H1 (cell line): ENCODE measurements around the gene SGSH. TPM values are rescaled to one million over a fixed set of nuclear protein-coding genes. Genes with fewer than 3 reads are reported as not detected.

Source experiments
- CTCF ChIA-PET: fragments of 300-600 bp; sonication (Branson Sonifier 250); formaldehyde crosslinking; loops from one replicate; lab custom pipeline; 2021; ENCODE audit not compliant: partially characterized antibody; lab: Charles Lee
- POLR2A ChIA-PET: fragments of 300-600 bp; sonication (Branson Sonifier 250); formaldehyde crosslinking; loops from one replicate; lab custom pipeline; 2021; ENCODE audit warnings: inconsistent platforms; ENCODE audit not compliant: partially characterized antibody; lab: Charles Lee
- DNase-seq, 2 experiments: peaks; one replicate each; pipeline versions ENCODE4 v3.0.0 to v3.0.0-alpha.2; 2010 to 2022; ENCODE audit warnings: low spot score in 2 of 2, low read depth in 1 of 2, mixed read lengths in 1 of 2
- FAIRE-seq: peaks from 2 replicates; lab custom pipeline; 2011; peaks lifted over from hg19 to GRCh38; lab: Jason Lieb, UNC
- H2AFZ ChIP-seq: 2 replicates; pipeline ENCODE4 v1.8.1; 2012; ENCODE audit warnings: low read length, inconsistent platforms
- H2AK5ac ChIP-seq: 2 replicates; pipeline ENCODE4 v1.6.1; 2013; ENCODE audit warnings: low read depth, low read length
- H2BK120ac ChIP-seq: replicated peaks from 2 replicates; pipeline ENCODE3; 2013; ENCODE audit warnings: low read depth, low read length, inconsistent platforms
- H2BK12ac ChIP-seq: 2 replicates; pipeline ENCODE4 v1.6.1; 2013; ENCODE audit warnings: low read depth, low read length
- H2BK15ac ChIP-seq: 2 replicates; pipeline ENCODE4 v1.6.1; 2013; ENCODE audit warnings: low read length
- H2BK20ac ChIP-seq: 2 replicates; pipeline ENCODE4 v1.6.1; 2013; ENCODE audit warnings: low read length
- H2BK5ac ChIP-seq: 2 replicates; pipeline ENCODE4 v1.6.1; 2013; ENCODE audit warnings: low read depth, low read length
- H3K14ac ChIP-seq: 2 replicates; pipeline ENCODE4 v1.6.1; 2013; ENCODE audit warnings: inconsistent platforms; ENCODE audit not compliant: insufficient read length
- H3K18ac ChIP-seq: 2 replicates; pipeline ENCODE4 v1.6.1; 2013; ENCODE audit warnings: low read length; ENCODE audit errors: extremely low read depth
- H3K23ac ChIP-seq: 2 replicates; pipeline ENCODE4 v1.6.1; 2013; ENCODE audit warnings: inconsistent platforms; ENCODE audit not compliant: insufficient read length
- H3K23me2 ChIP-seq: 2 replicates; pipeline ENCODE4 v1.6.1; 2013; ENCODE audit warnings: low read depth, low read length
- H3K27ac ChIP-seq: 2 replicates; pipeline ENCODE4 v1.6.1; 2011; ENCODE audit warnings: low read depth, low read length, inconsistent platforms
- H3K27me3 ChIP-seq, 4 experiments: replicated peaks in 1 of 4; 1 replicate in 1 of 4; 2 replicates in 3 of 4; pipeline versions ENCODE4 v1.6.1 to v1.8.1; 2011 to 2013; ENCODE audit warnings: low read length in 3 of 4, mild to moderate bottlenecking in 3 of 4, inconsistent platforms in 2 of 4, mixed read lengths in 2 of 4, moderate library complexity in 1 of 4; ENCODE audit not compliant: control insufficient read depth in 3 of 4, insufficient read depth in 3 of 4; ENCODE audit errors: extremely low read depth in 1 of 4
- H3K36me3 ChIP-seq, 4 experiments: 2 replicates each; pipeline versions ENCODE4 v1.6.1 to v1.8.1; 2011 to 2013; ENCODE audit warnings: mild to moderate bottlenecking in 4 of 4, low read length in 3 of 4, moderate library complexity in 2 of 4, control low read depth in 1 of 4, inconsistent platforms in 1 of 4; ENCODE audit not compliant: insufficient read depth in 4 of 4, control insufficient read depth in 2 of 4
- H3K4ac ChIP-seq: replicated peaks from 2 replicates; pipeline ENCODE3; 2013; ENCODE audit warnings: low read length, low read depth, mixed read lengths, inconsistent platforms; ENCODE audit not compliant: insufficient read length
- H3K4me1 ChIP-seq, 4 experiments: replicated peaks in 1 of 4; 1 replicate in 1 of 4; 2 replicates in 3 of 4; pipeline versions ENCODE4 v1.6.1 to v1.8.1; 2011 to 2013; ENCODE audit warnings: low read length in 3 of 4, inconsistent platforms in 2 of 4, mixed read lengths in 1 of 4; ENCODE audit not compliant: insufficient read depth in 4 of 4, control insufficient read depth in 3 of 4
- H3K4me2 ChIP-seq, 2 experiments: 2 replicates each; pipeline versions ENCODE4 v1.6.1 to v1.8.1; 2011 to 2013; ENCODE audit warnings: low read depth in 2 of 2, low read length in 2 of 2, control low read depth in 1 of 2, inconsistent platforms in 1 of 2, mild to moderate bottlenecking in 1 of 2; ENCODE audit not compliant: insufficient read depth in 1 of 2
- H3K4me3 ChIP-seq, 4 experiments: fragments of 200-600, 300-600 bp in 1 of 4; sonication (generic), shearing (Covaris generic), sonication (Bioruptor Twin) in 1 of 4; 2 replicates each; pipeline versions ENCODE4 v1.5.1 to v1.8.1; 2011 to 2016; ENCODE audit warnings: low read length in 4 of 4, low read depth in 3 of 4, control low read depth in 2 of 4, inconsistent platforms in 2 of 4, mild to moderate bottlenecking in 2 of 4, mixed read lengths in 1 of 4, moderate library complexity in 1 of 4; ENCODE audit not compliant: insufficient read depth in 2 of 4; ENCODE audit errors: extremely low read depth in 1 of 4
- H3K56ac ChIP-seq: replicated peaks from 2 replicates; pipeline ENCODE3; 2013; ENCODE audit warnings: low read depth, mild to moderate bottlenecking, mixed read lengths, low read length, inconsistent platforms; ENCODE audit not compliant: insufficient read length
- H3K79me1 ChIP-seq: 2 replicates; pipeline ENCODE4 v1.6.1; 2013; ENCODE audit warnings: low read depth, low read length, control low read depth
- H3K79me2 ChIP-seq, 2 experiments: 2 replicates each; pipeline versions ENCODE4 v1.6.1 to v1.8.1; 2012 to 2013; ENCODE audit warnings: low read length in 2 of 2, mild to moderate bottlenecking in 2 of 2, inconsistent platforms in 1 of 2; ENCODE audit not compliant: insufficient read depth in 2 of 2, control insufficient read depth in 1 of 2
- H3K9ac ChIP-seq, 4 experiments: replicated peaks in 1 of 4; 1 replicate in 1 of 4; 2 replicates in 3 of 4; pipeline versions ENCODE4 v1.6.1 to v1.8.1; 2011 to 2013; ENCODE audit warnings: low read depth in 3 of 4, low read length in 3 of 4, control low read depth in 2 of 4, mild to moderate bottlenecking in 2 of 4, moderate library complexity in 2 of 4, inconsistent platforms in 1 of 4; ENCODE audit errors: extremely low read depth in 1 of 4
- H3K9me3 ChIP-seq, 2 experiments: 2 replicates each; pipeline versions ENCODE4 v1.6.1 to v1.8.1; 2012 to 2013; ENCODE audit warnings: mild to moderate bottlenecking in 2 of 2, moderate library complexity in 2 of 2, control low read depth in 1 of 2, inconsistent platforms in 1 of 2, low read depth in 1 of 2, low read length in 1 of 2, mixed read lengths in 1 of 2; ENCODE audit not compliant: insufficient read depth in 2 of 2
- H4K20me1 ChIP-seq, 2 experiments: replicated peaks in 1 of 2; 2 replicates each; pipeline versions ENCODE3 to v1.8.1; 2011 to 2013; ENCODE audit warnings: inconsistent platforms in 2 of 2, low read length in 2 of 2, mild to moderate bottlenecking in 1 of 2; ENCODE audit not compliant: insufficient read depth in 2 of 2, control insufficient read depth in 1 of 2
- H4K5ac ChIP-seq: 2 replicates; pipeline ENCODE4 v1.6.1; 2013; ENCODE audit warnings: low read length, low read depth, mixed read lengths, inconsistent platforms; ENCODE audit not compliant: insufficient read length
- H4K8ac ChIP-seq: 2 replicates; pipeline ENCODE4 v1.8.0; 2013; ENCODE audit warnings: mild to moderate bottlenecking, moderate library complexity, low read length, inconsistent platforms; ENCODE audit not compliant: insufficient read depth; ENCODE audit errors: extremely low read depth
- H4K91ac ChIP-seq: replicated peaks from 2 replicates; pipeline ENCODE3; 2013; ENCODE audit warnings: low read length, mixed read lengths, inconsistent platforms; ENCODE audit not compliant: insufficient read length
- KDM4A ChIP-seq: IDR thresholded peaks from one replicate; pipeline ENCODE4 v1.7.1; 2012; ENCODE audit warnings: low read depth, mild to moderate bottlenecking, moderate library complexity, low read length, inconsistent platforms; ENCODE audit not compliant: severe bottlenecking
- RAD21 ChIP-seq, 2 experiments: IDR thresholded peaks in 1 of 2; conservative IDR thresholded peaks in 1 of 2; 2 replicates each; pipeline ENCODE4 v1.6.1; 2011; ENCODE audit warnings: low read depth in 2 of 2, low read length in 2 of 2, improper control_type of control experiment in 1 of 2, inconsistent platforms in 1 of 2, mild to moderate bottlenecking in 1 of 2, moderate library complexity in 1 of 2
- RXRA ChIP-seq: IDR thresholded peaks from 2 replicates; pipeline ENCODE4 v1.6.1; 2011; ENCODE audit warnings: low read depth, mild to moderate bottlenecking, low read length, moderate library complexity; ENCODE audit not compliant: insufficient read depth
- WGBS, 2 experiments: shearing (Covaris generic) in 1 of 2; methylation state at CpG; one replicate each; pipeline versions ENCODE4 v1.1.6 to v1.1.7; 2013 to 2015; ENCODE audit warnings: low lambda C conversion rate in 2 of 2, mixed read lengths in 2 of 2, inconsistent platforms in 1 of 2, low coverage in 1 of 2, missing lambda C conversion rate in 1 of 2; ENCODE audit not compliant: insufficient replicate concordance in 2 of 2, insufficient coverage in 1 of 2, insufficient read length in 1 of 2; ENCODE audit errors: extremely low coverage in 1 of 2, missing lambda C conversion rate in 1 of 2; 5-methylcytosine and 5-hydroxymethylcytosine counted together
- polyA plus RNA-seq, 7 experiments: library from polyadenylated mRNA; depleted of rRNA in 3 of 7; stranded (reverse) in 5 of 7; unstranded in 2 of 7; fragments of >200 nt in 5 of 7; fragments of 200-250 nt in 2 of 7; gene quantifications; 1 replicate in 5 of 7; 2 replicates in 1 of 7; 4 replicates in 1 of 7; pipeline versions ENCODE4 v1.2.1 to v1.2.3, GENCODE V29; 2011 to 2013; ENCODE audit warnings: missing spikeins in 2 of 7, mixed read lengths in 2 of 7
- total RNA-seq: library from RNA; stranded (reverse); fragmentation: NEBNext Ultra II Directional; extraction: Animal tissue kit (Norgen Biotek cat#: 25700); gene quantifications from 2 replicates; pipeline ENCODE4 v1.2.1, GENCODE V29; 2021

The SGSH gene
- total and polyA plus RNA-seq, 2 of the 8 experiments (the other 6 are each of a cell fraction or from before 2014, with no cell fraction given) = 18.0 to 19.6 TPM

DNA sequence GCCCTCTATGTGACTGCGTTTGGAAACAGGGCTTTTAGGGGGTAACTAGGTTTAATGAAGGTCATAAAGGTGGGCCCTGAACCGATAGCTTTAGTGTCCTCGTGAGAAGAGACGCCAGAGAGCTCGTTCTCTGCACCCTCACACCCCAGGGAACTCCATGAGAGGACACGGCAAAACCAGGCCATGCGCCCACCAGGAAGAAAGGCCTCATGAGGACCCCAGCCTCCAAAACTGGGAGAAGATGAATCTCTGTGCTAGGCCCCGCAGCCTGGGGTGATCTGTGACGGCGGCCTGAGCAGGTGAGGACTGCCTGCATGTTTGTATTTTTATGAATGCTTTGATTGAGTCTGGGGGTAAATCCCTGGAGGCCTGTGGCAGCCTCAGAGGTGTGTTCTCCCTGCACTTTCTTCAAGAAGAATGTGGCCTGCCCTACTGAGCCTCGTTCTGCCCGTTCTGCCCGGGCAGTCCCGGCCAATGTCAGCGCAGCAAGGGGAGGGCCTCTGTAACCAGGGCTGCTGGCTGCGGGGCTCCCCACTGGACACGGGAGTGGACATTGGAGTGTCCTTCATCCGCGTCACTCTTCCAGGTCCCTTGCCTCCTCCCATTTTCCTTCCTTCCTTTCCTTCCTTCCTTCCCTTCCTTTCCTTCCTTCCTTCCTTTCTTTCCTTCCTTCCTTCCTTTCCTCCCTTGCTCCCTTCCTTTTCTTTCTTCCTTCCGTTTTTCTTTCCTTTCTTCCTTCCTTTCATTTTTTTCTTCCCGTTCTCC is 33.7 kb upstream of the SGSH start:
- FAIRE-seq = no peak
- no peak overlapping the region for H2BK15ac ChIP-seq
- no peak overlapping the region for H4K5ac ChIP-seq
- no peak overlapping the region for H3K14ac ChIP-seq
- no peak overlapping the region for H3K56ac ChIP-seq
- H4K8ac ChIP-seq = no peak overlapping the region; the same call in 1 of the 2 replicates
- H3K4me1 ChIP-seq = peaks cover 2 to 15% (median 7%) of the 10 kb centered on the region in 4 experiments; a peak in 4 of 7 replicates
- no peak overlapping the region; the same call in 1 of the 2 replicates for H3K18ac ChIP-seq
- H3K4me3 ChIP-seq = no peak overlapping the region
- no peak overlapping the region for H3K23ac ChIP-seq
- no peaks in the 10 kb centered on the region for H3K36me3 ChIP-seq
- TF ChIP-seq RAD21 (IDR thresholded peaks at IDR 0.05 in 1 of 2, conservative IDR thresholded peaks at IDR 0.05 in 1 of 2; ENCODE audit: low read depth in 2 of 2, low read length in 2 of 2) (no peak), KDM4A (no peak), RXRA (no peak)
- TF ChIP-seq, all 59 proteins: peak for 0
- no peak overlapping the region for H2BK12ac ChIP-seq
- no peak overlapping the region for H4K91ac ChIP-seq
- H3K9ac ChIP-seq = no peak overlapping the region
- POLR2A ChIA-PET = no interaction called here
- H2AK5ac ChIP-seq = no peak overlapping the region
- 88% methylated on average over 21 of the region's 21 CpGs; no CpG with 5 or more reads in 1 of the 2 experiments for WGBS, 2 experiments
- H2BK120ac ChIP-seq = no peak overlapping the region
- no peaks in the 10 kb centered on the region for H3K79me2 ChIP-seq
- no peak overlapping the region for H2BK5ac ChIP-seq
- no peaks in the 10 kb centered on the region for H3K9me3 ChIP-seq
- no peak overlapping the region for H3K4me2 ChIP-seq
- no peaks in the 10 kb centered on the region for H3K79me1 ChIP-seq
- H2AFZ ChIP-seq = no peak overlapping the region
- H3K23me2 ChIP-seq = no peaks in the 10 kb centered on the region
- no peak overlapping the region for H3K27ac ChIP-seq
- DNase-seq = no peak
- H4K20me1 ChIP-seq = peaks cover 0 to 2% of the 10 kb centered on the region in 2 experiments
- CTCF ChIA-PET = interaction anchor here (1.1 to 4.6 kb wide), 6 partner anchors 9 to 86 kb away, joined by 3 to 34 read pairs (median 4); no protein-coding TSS in a partner anchor
- no peak overlapping the region for H2BK20ac ChIP-seq
- H3K4ac ChIP-seq = no peak overlapping the region
- no peaks in the 10 kb centered on the region for H3K27me3 ChIP-seq
